ENCODE measurements around the gene RNASE7. TPM values are rescaled to one million over a fixed set of nuclear protein-coding genes. Genes with fewer than 3 reads are reported as not detected.

Gene RNASE7
- total RNA-seq, 1 donor from 2014 or later: not detected

- intact Hi-C loops (cut with micrococcal nuclease): loop anchor here (5.0 kb wide), 1 partner anchor 49 kb away; the partner anchor contains the start of gene ARHGEF40
Measured at GRCh38 chr14:21023174-21023573, 19.0 kb upstream of the RNASE7 start.

- intact Hi-C loops (cut with micrococcal nuclease): loop anchor here (5.0 kb wide), 1 partner anchor 48 kb away; the partner anchor contains the start of gene ARHGEF40
Measured at GRCh38 chr14:21023817-21024584, 18.2 kb upstream of the RNASE7 start.

- intact Hi-C loops (cut with micrococcal nuclease): loop anchor here (1.0 to 5.0 kb wide), 2 partner anchors 48 to 63 kb away; partner anchors contain the start of gene ARHGEF40
Measured at GRCh38 chr14:21024585-21025370, 17.4 kb upstream of the RNASE7 start, which contains the start of gene NDRG2. NDRG2 (minus strand) TSS chr14:21025061; CDS start chr14:21023315, 1,746 bp downstream.

DNA sequence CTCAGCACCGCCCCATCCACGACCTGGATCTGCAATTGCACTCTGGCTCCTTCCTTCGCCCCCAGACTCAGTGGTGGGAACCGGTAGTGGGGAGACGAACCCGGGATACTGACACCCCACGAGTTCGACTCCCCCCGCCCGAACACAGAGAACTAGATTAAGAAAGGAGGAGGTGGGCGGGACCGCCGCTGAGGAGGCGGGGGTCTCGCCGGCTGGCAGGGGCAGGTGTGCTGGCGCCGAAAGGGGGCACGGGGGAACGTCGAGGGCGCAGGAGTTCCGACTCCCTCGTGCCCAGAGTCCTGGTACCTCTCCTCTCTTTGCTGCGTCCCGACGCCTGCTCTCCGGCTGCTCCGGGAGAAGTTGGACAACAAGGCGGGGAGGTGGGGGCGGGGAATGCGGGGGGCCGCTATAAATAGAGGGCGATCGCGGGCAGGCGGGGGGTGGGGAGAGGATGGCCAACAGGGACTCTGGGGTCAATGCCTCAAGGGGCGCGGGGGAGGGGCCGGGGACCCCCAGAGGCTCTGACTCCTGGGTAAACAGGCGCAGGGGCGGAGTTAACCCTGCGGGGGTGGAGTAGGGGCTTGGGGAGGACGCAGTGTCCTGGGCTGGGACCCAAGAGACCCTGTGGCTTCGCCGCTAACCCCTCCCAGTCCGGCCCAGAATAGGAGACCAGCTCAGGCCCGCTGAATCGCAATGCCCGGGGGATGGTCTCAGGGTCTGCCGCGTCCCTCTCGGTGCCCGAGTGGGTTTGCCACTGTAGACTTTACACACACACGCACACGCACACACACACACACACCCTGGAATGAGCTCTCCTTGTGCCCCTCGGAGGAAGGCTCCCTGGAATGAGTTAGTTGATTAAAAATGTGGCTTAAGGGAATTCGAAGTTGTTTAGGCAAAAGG is 16.5 kb upstream of the RNASE7 start:
- intact Hi-C loops (cut with micrococcal nuclease): loop anchor here (1.0 kb wide), 1 partner anchor 62 kb away; no protein-coding TSS in a partner anchor

- intact Hi-C loops (cut with micrococcal nuclease): no loop called here
Measured at GRCh38 chr14:21026274-21026987, 15.7 kb upstream of the RNASE7 start.

DNA sequence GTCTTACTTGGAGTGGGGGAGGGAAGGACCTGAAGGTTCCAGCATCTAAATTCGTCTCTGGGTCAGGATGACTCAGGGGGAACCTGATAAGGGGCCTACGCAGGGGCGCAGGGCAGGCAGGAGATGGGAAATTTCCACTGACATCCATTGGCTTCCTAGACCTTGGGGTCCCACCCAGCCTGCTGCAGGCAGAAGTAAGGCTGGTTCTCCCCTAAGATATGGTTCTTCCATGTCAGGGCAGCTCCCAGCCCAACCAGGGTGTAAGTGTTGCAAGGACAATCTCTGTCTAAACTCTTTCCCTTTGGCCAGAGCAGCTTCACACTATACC is 15.2 kb upstream of the RNASE7 start:
- intact Hi-C loops (cut with micrococcal nuclease): no loop called here

DNA sequence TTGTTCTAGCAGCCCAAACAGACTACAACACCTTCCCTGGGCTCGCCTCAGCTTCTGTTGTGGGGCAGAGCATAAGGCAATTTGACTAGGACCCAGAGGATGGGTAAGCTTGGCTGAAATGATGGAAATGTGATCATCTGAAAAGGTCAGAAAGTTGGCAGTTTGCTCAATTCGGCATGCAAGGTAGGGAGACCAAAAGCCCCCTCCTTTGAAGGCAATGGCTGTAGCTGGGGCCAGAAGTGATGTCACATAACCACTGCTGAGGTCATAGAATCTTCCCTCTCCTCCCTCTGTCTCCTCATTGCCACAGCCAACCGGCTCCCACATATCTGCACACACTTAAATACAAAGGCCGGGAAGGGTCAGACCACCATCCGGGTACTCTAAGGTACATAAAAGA is 12.2 kb upstream of the RNASE7 start, which contains the start of gene TPPP2:
Gene TPPP2 (plus strand): TSS at position 301 of the 400 bp plus-strand sequence. CDS start 365 bp downstream, outside the sequence.
- intact Hi-C loops (cut with micrococcal nuclease): no loop called here

DNA sequence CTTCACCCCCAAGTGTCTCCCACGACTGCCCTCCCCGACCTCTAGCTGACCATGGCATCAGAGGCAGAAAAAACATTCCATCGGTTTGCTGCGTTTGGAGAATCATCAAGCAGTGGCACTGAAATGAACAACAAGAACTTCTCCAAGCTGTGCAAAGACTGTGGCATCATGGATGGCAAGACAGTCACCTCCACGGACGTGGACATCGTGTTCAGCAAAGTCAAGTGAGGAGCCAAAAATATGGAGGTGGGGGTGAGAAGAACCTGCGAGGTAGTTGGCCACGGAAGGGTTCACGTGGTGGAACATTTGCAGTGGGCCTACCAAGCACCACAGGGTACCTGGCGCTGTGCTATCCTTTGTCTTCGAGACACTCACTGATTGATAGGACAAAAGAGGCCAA is 11.6 kb upstream of the RNASE7 start:
- intact Hi-C loops (cut with micrococcal nuclease): no loop called here

DNA sequence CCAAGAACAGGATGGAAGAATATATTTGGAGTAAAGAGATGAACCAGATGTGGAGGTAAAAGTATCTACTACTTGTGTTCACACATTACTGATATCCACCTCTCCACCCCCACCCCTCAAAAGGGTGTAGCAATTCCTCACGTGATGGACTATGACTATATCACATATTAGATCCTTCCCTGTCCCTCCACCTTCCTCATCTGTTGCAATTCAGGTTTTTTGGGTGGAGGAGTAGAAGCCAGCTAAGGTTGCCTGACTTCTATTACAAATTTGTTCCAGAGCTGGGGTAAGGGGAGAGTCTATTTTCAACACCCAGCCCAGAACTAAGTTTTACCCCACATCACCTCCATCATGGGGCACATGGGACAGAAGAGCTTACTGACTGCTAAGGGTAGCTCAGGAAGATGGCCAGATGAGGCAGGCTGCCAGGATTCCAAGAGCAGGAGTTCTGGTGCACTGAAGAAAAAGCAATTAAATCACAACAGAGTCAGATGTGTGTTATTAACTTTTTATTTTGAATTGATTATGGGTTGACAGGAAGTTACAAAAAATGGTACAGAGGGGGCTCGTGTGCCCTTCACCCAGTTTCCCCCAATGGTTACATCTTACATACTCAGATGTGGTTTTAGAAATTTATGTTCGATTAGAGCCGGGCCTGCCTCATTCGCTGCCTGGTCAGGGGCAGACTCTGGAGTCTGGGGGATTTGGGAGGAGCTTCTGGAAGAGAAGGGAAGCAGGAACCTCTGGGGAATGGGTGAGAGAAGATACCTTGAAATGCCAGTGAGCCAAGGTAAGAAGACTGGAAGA is 9.6 kb upstream of the RNASE7 start:
- intact Hi-C loops (cut with micrococcal nuclease): no loop called here

DNA sequence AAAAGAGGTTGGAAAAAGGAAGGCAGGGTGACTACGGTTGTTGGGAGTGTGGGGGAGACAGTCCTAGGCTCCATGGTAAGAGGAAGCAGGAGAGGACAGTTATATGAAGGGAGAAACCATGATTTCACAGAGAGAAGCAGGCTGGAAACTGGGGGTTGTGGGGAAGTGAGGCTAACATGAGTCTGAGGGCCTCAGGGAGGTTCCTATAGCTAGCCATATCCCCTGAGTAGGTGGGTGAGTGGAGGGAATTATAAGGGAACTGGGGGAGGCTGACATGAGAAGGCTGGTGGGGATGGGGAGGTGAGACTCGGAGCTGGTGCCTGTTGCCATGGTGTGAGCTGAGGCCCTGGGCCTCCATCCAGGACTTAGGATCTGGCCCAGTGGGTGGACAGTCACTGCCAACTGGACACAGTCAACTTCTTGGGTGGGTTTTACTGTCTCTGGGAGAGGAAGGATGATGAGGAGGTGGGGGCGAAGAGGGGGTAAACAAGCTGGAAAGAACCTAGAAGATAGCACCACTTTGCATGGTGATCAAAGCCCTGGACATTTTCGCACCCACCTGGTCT is 8.9 kb upstream of the RNASE7 start:
- intact Hi-C loops (cut with micrococcal nuclease): no loop called here

GRCh38 chr14:21034707-21035106 is 7.5 kb upstream of the RNASE7 start, which contains the start of gene RNASE13:
RNASE13 (minus strand) TSS chr14:21034807; CDS start chr14:21034288, 519 bp downstream.
- intact Hi-C loops (cut with micrococcal nuclease): no loop called here

DNA sequence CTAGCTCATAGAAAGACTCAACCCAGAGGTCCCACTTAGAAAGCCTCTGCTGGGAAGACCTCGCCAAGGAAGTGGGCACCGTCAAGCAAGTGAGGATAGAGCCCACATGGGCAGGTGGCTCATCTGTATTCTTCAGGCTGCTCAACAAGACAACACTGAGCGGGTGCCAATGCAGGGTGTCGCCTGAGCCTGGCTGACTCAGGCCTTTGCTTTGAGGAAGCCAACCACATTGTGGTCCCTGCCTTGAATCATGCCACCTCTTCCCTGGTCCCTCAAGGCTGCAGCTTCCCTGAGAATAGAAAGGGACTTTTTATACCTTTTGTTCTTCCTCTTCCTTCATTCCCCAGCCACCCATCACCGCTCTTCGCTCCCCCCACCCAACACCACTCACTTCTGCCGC is 5.4 kb upstream of the RNASE7 start:
- intact Hi-C loops (cut with micrococcal nuclease): no loop called here

- intact Hi-C loops (cut with micrococcal nuclease): no loop called here
Measured at GRCh38 chr14:21037156-21037555, 5.0 kb upstream of the RNASE7 start.

DNA sequence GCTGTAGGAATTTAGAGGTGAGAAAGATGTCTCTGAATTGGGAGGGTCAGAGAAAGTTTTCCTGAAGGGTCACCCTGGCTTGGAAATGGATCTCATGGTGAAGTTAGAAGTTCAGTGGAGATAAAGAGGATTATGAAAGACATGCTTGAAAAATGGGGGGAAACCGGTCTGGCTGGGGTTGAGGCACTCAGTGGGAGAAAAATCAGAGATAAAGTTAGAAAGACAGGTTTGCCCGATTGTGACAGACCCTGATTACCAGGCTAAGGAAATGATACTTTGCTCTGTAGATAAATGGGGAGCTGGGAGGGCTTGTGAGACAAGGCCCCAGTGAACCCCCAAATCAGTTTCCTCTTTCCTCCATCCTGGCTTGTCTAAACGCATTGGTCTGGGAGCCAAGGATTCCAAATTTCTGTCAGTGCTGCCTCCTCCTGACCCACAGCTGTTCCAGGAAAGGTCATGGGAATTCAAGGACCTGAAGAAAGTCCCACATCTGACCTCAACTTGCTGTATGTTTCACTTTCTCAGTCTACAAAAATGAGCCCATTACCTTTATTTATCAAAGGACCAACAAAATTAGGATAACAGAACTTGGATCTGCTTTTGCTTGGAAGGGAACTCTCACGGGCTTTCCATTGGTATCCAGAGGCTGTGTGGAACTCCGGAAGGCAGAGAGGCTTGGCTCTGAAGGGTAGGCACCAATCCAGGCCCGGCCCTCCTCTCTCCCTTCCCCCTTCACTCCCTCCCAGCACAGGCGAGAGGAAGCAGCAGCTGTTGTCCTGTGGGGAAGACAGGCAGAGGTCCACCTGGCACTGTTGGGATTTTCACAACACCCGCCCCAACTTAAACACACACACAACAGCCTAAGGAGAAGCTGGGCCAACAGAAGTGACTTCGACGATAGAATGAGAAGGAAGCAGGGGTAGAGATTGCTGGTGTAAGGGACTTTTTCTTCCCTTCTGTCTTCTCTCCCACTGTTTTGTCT is 3.4 kb upstream of the RNASE7 start:
- intact Hi-C loops (cut with micrococcal nuclease): no loop called here

DNA sequence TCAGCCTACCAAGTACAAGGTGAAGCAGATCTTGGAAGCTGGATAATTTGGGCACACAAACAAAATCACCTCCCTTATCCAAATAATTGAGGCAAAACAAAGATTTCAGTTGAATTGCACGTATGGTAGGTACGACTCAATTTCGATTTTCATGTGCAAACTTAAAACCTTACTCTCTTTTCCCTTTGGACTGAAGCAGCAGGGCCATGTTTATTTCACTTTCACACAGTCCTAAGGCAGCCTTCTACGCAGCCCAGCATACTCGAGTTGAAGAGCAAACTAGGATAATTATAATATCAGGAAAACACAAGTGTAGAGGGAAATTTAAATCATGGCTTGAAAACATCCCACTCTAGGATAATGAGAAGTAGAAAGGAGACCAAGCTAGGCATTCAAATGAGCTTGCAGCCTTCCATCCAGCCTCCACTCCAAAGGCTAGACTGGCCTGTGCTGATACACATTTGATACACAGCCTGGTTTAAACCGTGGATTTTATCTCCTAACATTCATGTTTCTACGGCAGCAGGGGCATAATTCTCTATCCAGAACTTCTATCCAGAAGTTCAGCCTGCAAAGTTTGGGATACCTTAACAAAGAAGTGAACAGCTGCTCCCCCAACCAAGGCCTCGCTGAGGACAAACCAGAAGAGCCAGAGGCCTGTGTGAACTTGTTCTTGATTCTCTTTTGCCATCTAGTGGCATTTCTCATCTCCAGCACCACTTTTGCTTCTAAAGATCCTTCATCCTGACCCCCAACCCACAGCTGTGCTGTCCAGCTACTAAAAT is 2.4 kb upstream of the RNASE7 start:
- intact Hi-C loops (cut with micrococcal nuclease): loop anchor here (1.0 kb wide), 1 partner anchor 25 kb away; no protein-coding TSS in a partner anchor

- intact Hi-C loops (cut with micrococcal nuclease): loop anchor here (1.0 kb wide), 1 partner anchor 26 kb away; no protein-coding TSS in a partner anchor
Measured at GRCh38 chr14:21040370-21040925, 1.7 kb upstream of the RNASE7 start.

- intact Hi-C loops (cut with micrococcal nuclease): loop anchor here (1.0 kb wide), 1 partner anchor 27 kb away; no protein-coding TSS in a partner anchor
Measured at GRCh38 chr14:21040941-21041340, 1.2 kb upstream of the RNASE7 start.

Data from T-helper 1 cell treated with Interleukin-12 subunit alpha and Interleukin-12 subunit beta and Interleukin-4 antibody, amounts not matched to agents 30 ng/mL and 1 ng/mL, for 36 hours (primary cell).